Peyer's patch (tissue), 4 donors: ENCODE measurements around the gene RNF180. TPM values are rescaled to one million over a fixed set of nuclear protein-coding genes. Genes with fewer than 3 reads are reported as not detected.

Experiments
- DNase-seq, 3 donors: peaks; one replicate each; pipeline ENCODE4 v3.0.0-alpha.2; 2017 to 2019
- H3K27ac ChIP-seq, 4 donors: fragments of 200-600 bp; sonication (generic); one replicate each; pipeline ENCODE4 v1.5.1; 2016 to 2019
- H3K27me3 ChIP-seq, 2 donors: fragments of 200-600 bp; sonication (generic); one replicate each; pipeline ENCODE4 v1.5.1; 2019
- H3K36me3 ChIP-seq, 3 donors: fragments of 200-600 bp; sonication (generic); one replicate each; pipeline ENCODE4 v1.5.1; 2016 to 2019
- H3K4me1 ChIP-seq, 4 donors: fragments of 200-600 bp; sonication (generic); one replicate each; pipeline ENCODE4 v1.5.1; 2016 to 2019
- H3K4me3 ChIP-seq, 4 donors: fragments of 200-600 bp; sonication (generic); 1 replicate in 3 of 4; 2 replicates in 1 of 4; pipeline ENCODE4 v1.5.1; 2016 to 2019; ENCODE audit warnings: mild to moderate bottlenecking in 1 of 4
- H3K9me3 ChIP-seq, 4 donors: fragments of 200-600 bp; sonication (generic); one replicate each; pipeline ENCODE4 v1.5.1; 2016 to 2019; ENCODE audit warnings: mild to moderate bottlenecking in 1 of 4
- POLR2A ChIP-seq, 2 donors: fragments of 450-650 bp; IDR thresholded peaks; one replicate each; pipeline ENCODE4 v1.5.1; 2017; ENCODE audit warnings: antibody characterized with exemption in 2 of 2, mild to moderate bottlenecking in 2 of 2, moderate library complexity in 2 of 2
- total RNA-seq, 4 donors: library from RNA; depleted of rRNA; stranded (reverse); fragments of >200 nt; gene quantifications; one replicate each; pipeline ENCODE4 v1.1.0, GENCODE V29; 2016
- TF ChIP-seq, protein P1 (sequence below), 6 experiments: fragments of 450-650 bp in 4 of 6; fragments of 200-600 bp in 2 of 6; sonication (generic) in 1 of 6; IDR thresholded peaks; one replicate each; pipeline ENCODE4 v1.5.1; 2017 to 2019; ENCODE audit warnings: antibody characterized with exemption in 6 of 6, mild to moderate bottlenecking in 3 of 6, moderate library complexity in 1 of 6

Gene RNF180
- total RNA-seq, 4 donors from 2014 or later: 3.2 to 9.1 (median 4.3) TPM

GRCh38 chr5:64145216-64145895, 20.3 kb upstream of the RNF180 start:
- DNase-seq: no peak
- Histone ChIP-seq H3K27ac (no peak overlapping the region), H3K9me3 (no peaks in the 10 kb centered on the region), H3K27me3 (no peaks in the 10 kb centered on the region), H3K4me1 (no peaks in the 10 kb centered on the region), H3K36me3 (no peaks in the 10 kb centered on the region), H3K4me3 (no peak overlapping the region)
- no peak for TF ChIP-seq POLR2A (IDR thresholded peaks at IDR 0.05)

DNA sequence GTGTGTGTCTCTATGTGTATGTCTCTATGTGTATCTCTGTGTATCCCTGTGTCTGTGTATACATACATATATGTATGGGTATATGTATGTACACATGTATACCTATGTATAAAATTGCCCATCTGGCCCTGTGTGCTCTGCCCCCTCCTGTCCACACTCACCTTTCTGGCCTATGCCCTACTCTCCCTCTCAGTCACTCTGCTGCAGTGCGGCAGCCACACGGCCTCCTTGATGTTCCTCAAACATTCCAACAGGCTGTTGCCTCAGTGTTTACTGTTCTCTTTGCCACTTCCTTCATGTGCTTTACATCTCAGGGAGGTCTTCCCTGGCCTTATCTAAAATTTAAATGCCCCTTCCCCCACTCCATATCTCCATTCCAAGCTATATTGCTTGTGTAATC, 18.3 kb upstream of the RNF180 start:
- Histone ChIP-seq H3K9me3 (no peaks in the 10 kb centered on the region), H3K4me1 (no peaks in the 10 kb centered on the region), H3K4me3 (no peak overlapping the region), H3K36me3 (no peaks in the 10 kb centered on the region), H3K27ac (no peak overlapping the region), H3K27me3 (no peaks in the 10 kb centered on the region)
- no peak for TF ChIP-seq POLR2A (IDR thresholded peaks at IDR 0.05)
- TF ChIP-seq, protein P1, sequence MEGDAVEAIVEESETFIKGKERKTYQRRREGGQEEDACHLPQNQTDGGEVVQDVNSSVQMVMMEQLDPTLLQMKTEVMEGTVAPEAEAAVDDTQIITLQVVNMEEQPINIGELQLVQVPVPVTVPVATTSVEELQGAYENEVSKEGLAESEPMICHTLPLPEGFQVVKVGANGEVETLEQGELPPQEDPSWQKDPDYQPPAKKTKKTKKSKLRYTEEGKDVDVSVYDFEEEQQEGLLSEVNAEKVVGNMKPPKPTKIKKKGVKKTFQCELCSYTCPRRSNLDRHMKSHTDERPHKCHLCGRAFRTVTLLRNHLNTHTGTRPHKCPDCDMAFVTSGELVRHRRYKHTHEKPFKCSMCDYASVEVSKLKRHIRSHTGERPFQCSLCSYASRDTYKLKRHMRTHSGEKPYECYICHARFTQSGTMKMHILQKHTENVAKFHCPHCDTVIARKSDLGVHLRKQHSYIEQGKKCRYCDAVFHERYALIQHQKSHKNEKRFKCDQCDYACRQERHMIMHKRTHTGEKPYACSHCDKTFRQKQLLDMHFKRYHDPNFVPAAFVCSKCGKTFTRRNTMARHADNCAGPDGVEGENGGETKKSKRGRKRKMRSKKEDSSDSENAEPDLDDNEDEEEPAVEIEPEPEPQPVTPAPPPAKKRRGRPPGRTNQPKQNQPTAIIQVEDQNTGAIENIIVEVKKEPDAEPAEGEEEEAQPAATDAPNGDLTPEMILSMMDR (IDR thresholded peaks at IDR 0.05): no peak
- no peak for DNase-seq

- DNase-seq: peak in 2 of 3 donors; percentile 59 to 61
- Histone ChIP-seq H3K9me3 (no peaks in the 10 kb centered on the region), H3K4me3 (no peak overlapping the region)
Observed at GRCh38 chr5:64147849-64148441, 17.7 kb upstream of the RNF180 start.

GRCh38 chr5:64149268-64149667, 16.4 kb upstream of the RNF180 start:
- no peaks in the 10 kb centered on the region for H3K36me3 ChIP-seq
- H3K9me3 ChIP-seq: no peaks in the 10 kb centered on the region
- TF ChIP-seq POLR2A (IDR thresholded peaks at IDR 0.05): no peak
- TF ChIP-seq, protein P1 (IDR thresholded peaks at IDR 0.05): no peak
- H3K27ac ChIP-seq: no peak overlapping the region
- DNase-seq: no peak
- no peak overlapping the region for H3K4me3 ChIP-seq
- no peaks in the 10 kb centered on the region for H3K27me3 ChIP-seq
- H3K4me1 ChIP-seq: no peaks in the 10 kb centered on the region

More at GRCh38 chr5:64147849-64148441, 17.7 kb upstream of the RNF180 start:
- H3K27me3 ChIP-seq: no peaks in the 10 kb centered on the region
- H3K36me3 ChIP-seq: no peaks in the 10 kb centered on the region
- H3K4me1 ChIP-seq: no peaks in the 10 kb centered on the region
- no peak overlapping the region for H3K27ac ChIP-seq
- TF ChIP-seq, protein P1 (IDR thresholded peaks at IDR 0.05): peak in 4 of 6 experiments; percentile 35 to 71 (median 69)
- TF ChIP-seq POLR2A (IDR thresholded peaks at IDR 0.05): no peak

- TF ChIP-seq POLR2A (IDR thresholded peaks at IDR 0.05): no peak
- TF ChIP-seq, protein P1 (IDR thresholded peaks at IDR 0.05): no peak
- no peak overlapping the region for H3K27ac ChIP-seq
Observed at GRCh38 chr5:64149857-64150521, 15.7 kb upstream of the RNF180 start.

DNA sequence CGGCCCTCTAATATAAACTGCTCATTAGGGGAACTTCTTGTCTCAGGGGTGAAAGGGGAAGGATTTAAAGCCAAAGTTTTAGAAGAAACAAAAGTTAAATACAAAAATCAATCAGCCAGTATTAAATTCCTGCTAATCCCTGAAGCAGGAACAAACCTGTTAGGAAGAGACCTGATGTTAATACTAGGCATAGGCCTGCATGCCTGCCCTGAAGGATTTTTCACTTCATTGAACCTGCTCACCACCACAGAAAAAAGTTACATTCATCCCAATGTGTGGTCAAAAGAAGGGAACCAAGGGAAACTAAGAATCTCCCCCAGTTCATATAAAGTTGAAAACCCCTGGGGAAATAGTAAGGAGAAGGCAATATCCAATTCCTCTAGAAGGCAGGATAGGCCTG, 9.4 kb upstream of the RNF180 start:
- Histone ChIP-seq H3K9me3 (no peaks in the 10 kb centered on the region), H3K27me3 (no peaks in the 10 kb centered on the region), H3K4me3 (no peak overlapping the region), H3K36me3 (no peaks in the 10 kb centered on the region), H3K4me1 (no peaks in the 10 kb centered on the region), H3K27ac (no peak overlapping the region)
- no peak for DNase-seq
- no peak for TF ChIP-seq POLR2A (IDR thresholded peaks at IDR 0.05)
- TF ChIP-seq, protein P1 (IDR thresholded peaks at IDR 0.05): no peak

More at GRCh38 chr5:64149857-64150521, 15.7 kb upstream of the RNF180 start:
- Histone ChIP-seq H3K4me1 (no peaks in the 10 kb centered on the region), H3K9me3 (no peaks in the 10 kb centered on the region), H3K27me3 (no peaks in the 10 kb centered on the region), H3K36me3 (no peaks in the 10 kb centered on the region), H3K4me3 (no peak overlapping the region)
- no peak for DNase-seq
